Erythroblast (primary cell): ENCODE measurements around the gene HBZ.

Experiments
- GATA1 ChIP-seq: IDR thresholded peaks from 2 replicates; pipeline ENCODE4 v1.6.1; 2011; ENCODE audit warnings: low read depth, mild to moderate bottlenecking, control low read depth, low read length, moderate library complexity
- POLR2A ChIP-seq: IDR thresholded peaks from 2 replicates; pipeline ENCODE4 v1.6.1; 2011; ENCODE audit warnings: mild to moderate bottlenecking, low read length

- TF ChIP-seq POLR2A, result no peak
- no peak for TF ChIP-seq GATA1
These were observed 30.1 kb upstream of the HBZ start for GRCh38 chr16:122361-122760.
